GM21528 (cell line): ENCODE measurements around the gene PPP2R5C.

ENCODE experiments used
- ATAC-seq: cut with Tn5 transposase; IDR thresholded peaks from one replicate; pipeline ENCODE4 v1.9.1; 2021; ENCODE audit warnings: mild to moderate bottlenecking, moderate library complexity; ENCODE audit not compliant: unreplicated experiment, low FRiP score

The PPP2R5C gene

DNA sequence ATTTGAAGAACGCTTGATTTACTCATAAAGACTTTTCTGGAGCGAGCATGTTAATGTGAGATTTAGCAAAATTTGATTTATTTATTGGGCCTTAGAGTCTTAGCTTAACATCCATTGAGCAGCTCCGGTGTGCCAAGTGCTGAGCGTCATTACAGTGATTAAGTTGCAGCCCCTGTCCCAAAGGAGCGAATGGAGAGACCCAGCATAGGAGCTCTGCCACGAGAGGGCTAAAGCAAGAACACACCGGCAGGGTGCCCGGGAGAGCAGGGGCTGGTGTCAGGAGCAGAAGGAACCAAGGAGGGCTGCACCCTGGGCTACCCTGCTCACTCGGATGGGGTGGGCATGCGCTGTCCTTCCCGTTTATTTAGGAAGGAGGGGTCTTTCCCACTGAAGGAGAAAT, 50.6 kb downstream of the PPP2R5C start:
- no peak for ATAC-seq

DNA sequence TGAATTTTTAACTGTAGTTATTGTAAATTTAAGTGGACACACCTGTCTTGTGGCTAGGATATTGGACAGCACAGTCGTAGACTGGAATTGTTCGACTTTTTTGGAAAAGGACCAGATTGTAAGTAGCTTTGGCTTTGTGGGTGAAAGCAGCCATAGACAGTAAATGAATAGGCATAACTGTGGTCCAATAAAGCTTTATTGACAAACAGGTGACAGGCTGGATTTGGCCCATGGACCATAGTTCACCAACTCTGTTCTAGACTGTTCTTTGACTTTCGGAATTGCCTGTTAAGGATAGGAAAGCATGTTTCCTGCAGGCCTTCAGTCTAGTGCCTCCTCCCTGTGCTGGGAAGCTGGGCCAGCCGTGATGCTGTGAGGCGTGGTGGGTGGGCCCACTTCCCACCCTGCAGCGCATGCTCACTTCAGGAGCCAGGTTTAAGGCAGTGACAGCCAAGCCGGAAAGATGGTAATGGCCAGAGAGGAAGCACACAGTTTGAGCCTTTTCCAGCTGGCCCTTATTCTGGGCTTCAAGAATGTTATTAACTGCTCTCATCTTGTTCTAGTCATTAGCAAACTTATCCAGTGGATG, 51.8 kb downstream of the PPP2R5C start:
- no peak for ATAC-seq

DNA sequence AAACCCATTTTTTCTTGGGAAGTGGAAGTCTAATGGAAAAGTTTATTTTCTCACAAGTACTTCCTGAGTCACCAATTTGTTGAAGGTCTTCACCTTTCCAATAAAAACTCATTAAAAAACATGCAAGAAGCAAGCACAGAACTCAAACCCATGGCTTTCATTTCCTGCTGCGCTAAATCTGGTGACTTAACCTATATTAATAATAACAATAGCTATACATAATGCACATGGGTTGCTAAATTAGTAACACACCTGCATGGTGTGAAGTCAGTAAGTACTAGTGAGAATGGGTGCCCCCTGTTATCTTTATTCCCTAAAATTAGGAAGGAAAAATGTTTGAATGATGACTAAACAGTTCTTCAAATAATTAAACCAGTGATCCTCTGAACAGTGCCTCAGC, 52.3 kb downstream of the PPP2R5C start:
- ATAC-seq, result no peak

DNA sequence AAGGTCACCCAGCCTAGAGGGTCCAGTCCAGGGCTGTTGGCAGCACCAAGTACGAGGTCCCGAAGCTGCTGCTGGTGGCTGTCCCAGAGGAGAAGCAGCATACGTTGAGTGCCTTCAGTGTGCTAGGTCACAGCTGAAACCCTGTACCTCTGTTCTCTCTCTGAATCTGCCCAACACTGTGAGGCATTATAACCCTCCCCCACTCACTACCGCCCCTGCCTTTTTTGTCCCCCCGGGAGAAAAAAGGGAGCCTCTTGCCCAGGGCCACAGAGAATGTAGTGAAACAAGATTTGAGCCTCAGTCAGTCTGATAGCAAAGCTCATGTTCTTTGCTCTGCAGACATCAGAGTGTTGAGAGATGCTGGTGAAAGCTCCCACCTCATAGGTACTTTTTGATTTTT, 53.4 kb downstream of the PPP2R5C start:
- no peak for ATAC-seq

DNA sequence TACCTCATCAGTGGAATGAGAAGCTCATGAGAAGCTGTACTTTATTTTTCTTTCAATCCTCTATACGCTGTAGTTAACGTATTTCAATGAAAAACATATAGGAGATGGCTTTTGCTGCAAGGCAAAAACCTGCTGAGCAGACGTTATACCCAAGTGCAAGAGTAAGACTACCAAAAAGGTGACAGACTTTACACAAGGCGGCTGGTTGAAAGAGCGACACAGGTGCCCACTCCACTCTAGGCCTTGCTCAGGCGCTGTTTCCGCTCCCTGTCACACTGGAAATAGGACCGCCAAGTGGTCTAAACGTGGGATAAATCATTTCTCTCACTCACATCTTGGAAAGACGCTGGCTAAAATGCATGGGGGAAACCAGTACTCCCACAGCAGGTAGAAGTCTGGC, 54.5 kb downstream of the PPP2R5C start:
- no peak for ATAC-seq

DNA sequence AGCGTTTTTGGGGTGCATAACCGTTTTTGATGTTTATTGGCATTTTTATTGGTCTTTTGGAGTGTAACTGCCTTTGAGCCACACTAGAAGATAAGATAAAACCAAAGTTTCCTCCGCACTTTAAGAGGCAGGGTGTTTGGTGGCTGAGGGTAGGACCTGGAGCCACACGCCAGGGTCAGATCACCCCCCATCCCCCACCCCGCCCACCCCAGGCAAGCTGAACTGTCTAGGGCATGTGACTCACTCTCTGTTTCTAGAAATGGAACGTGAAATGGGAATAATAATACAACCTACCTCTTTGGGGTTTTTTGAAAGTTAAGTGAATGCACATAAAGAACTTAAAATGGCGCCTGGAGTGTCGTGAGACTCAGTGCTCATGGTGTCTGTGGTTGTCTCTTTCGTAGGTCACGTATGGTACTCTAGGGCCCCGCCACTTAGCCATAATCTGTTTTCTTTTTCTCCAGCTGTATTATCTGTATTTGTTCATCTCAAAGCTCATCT, 56.0 kb downstream of the PPP2R5C start:
- ATAC-seq, result no peak

DNA sequence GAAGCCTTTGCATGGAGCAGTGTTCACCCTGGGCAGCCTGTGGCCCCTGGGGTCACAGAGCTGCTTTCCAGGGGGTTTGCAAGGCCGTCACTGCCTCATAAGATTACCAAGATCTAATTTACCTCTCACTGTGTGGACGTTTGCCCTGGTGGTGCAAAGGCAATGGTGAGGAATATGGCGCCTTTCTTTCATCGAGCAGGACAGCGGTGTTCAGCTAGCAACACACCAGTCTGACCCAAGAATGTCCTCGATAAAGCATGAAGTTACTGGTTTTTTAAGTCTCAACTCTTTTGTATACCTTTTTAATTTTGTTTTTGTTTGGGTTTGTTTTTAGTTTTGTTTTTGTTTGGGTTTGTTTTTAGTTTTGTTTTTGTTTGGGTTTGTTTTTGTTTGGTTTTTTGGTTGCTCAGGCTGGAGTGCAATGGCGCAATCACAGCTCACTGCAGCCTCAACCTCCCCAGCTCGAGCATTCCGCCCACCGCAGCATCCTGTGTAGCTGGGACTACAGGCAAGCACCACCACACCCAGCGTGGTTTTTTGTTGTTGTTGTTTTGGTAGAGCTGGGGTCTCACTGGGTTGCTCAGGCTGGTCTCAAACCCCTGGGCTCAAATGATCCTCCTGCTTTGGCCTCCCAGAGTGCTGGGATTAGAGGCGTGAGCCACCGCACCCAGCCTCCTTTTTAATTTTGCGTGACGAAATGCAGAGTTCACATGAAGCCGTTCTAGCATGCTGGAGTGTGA, 57.9 kb downstream of the PPP2R5C start:
- no peak for ATAC-seq

DNA sequence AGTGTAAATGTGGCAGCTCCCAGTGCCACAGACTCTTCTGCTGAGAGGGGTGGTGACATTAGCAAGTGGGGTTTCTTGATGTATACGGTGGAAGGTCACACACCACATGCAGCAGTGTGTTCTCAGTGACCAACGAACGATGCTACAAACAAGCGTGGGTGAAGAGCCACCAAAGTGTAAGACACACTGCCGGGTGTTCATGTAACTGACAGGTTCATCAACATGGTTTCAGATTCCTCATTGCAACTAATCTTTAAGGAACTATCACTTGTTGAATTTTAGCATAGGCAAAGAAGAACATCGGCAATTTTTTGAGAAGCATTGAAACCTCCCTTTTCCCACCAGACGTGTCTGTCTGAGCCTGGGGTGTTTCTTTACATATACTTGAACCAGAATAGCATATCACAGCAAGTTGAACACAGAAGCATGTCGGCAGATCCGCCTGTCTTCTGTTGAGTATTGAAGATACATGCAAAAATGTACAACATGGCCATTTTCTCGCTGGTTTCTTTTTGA, 58.8 kb downstream of the PPP2R5C start:
- no peak for ATAC-seq

DNA sequence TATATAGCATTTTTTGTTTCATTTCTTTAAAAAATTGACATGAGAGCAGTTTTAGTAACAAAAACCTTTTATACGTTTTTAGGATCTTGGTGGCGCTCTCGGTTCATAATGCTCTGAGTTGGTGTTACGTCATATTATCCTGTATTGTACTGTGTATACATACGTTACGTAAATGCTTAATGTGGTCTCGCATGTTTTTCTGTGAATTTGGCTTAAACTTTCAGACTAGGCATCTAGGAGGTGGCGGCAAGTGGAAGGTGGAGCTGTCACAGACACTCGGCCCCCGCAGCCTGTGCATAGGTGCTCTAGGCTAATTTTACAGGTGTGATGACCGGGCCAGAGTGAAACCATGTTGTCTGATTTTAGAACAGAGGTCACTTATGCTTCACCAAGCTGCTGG, 60.0 kb downstream of the PPP2R5C start:
- ATAC-seq, result no peak

DNA sequence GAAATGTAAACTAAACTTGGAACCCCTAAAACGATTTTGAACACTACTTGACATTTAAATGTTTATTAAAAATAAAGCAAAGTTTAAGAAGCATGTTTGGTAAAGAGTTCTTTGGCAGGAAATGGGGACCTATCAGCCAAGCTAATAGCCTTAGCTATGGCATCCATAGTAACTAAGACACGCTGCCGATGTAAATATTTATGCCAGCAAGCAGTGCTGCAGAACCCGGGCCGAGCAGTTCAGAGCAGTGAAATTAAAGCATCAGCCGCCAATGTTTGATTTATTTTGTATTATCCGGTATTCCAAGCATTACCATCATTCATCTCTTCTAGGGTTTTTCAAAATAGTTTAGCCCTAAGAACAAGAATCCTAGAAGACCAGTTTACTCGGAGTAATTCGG, 61.6 kb downstream of the PPP2R5C start:
- ATAC-seq, result no peak

DNA sequence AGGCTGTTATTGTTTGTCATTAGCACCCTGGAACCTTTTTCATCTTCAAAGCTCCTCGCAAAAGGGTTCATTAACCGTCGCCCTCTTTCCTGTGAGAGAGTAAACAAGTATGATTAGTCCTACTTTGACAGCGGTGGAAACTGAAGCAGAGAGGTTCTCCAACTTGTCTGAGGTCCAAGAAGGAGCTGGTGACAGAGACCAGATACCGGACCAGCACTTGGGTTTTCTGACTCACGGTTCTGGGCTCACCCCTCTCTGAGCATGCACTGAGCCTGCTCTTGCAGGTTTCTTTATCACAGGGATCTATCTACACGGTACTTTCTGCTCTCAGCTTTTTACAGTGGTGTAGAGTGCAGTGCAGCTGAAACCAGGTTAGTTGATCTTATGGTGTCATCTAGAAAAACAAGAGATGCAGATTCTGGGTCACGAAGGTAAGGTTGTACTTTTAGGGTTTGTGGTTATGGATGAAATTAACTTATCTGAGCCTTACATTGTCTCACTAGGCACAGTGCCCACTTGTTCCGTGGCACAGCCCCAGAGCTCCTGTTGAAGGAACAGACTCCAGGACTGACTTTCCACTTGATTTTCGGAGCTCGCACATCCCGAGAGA, 62.1 kb downstream of the PPP2R5C start:
- peak; percentile 36 for ATAC-seq

DNA sequence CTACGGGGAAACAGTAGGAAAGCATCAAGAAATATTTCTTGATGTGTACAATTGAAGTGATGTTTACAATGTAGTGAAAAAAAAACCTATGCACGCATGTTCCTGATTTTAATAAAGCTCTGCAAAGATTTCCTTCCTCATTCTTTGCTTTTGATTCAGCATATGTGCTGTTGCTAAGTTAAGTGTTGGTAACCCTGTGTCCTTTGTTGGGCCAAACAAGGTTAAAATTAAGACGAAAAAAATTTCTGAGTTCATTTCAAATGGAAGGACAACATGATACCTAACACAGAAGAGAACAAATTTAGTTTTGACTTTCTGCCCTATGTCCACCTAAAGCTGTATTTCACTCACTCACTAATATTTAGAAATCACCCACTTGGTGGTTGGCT, 62.8 kb downstream of the PPP2R5C start:
- ATAC-seq, result no peak

DNA sequence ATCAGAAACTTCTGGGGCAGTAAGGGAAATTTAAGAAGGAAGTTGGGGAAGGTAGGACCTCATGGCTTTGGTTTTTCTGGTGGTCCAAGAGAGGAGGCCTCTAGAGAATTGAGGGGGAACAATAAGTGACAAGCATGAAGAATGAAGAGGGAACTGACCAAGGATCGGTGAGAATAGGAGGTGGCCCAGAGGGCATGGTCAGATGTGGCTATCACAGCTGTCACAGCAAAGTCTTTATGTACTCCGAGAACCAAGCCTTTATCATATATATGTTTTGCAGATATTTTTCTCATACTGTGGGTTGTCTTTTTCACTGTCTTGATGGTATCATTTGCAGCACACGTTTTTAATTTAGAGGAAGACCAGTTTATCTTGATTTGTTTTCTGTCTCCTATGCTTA, 64.3 kb downstream of the PPP2R5C start:
- no peak for ATAC-seq

DNA sequence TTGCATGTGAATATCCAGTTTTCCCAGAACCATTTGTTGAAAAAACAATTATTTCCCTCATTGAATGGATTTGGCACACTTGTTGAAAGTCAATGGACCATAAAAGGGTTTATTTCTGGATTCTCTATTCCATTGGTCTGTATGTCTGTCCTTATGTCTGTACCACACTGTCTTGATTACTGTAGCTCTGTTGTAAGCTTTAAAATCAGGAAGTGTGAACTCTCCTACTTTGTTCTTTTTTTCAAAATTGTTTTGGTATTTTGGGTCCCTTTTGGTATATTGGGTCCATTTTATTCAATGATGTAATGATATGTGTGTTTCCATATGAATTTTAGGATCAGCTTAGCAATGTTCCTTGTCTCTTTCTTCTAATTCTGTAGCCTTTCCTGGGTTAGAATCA, 64.8 kb downstream of the PPP2R5C start:
- no peak for ATAC-seq

DNA sequence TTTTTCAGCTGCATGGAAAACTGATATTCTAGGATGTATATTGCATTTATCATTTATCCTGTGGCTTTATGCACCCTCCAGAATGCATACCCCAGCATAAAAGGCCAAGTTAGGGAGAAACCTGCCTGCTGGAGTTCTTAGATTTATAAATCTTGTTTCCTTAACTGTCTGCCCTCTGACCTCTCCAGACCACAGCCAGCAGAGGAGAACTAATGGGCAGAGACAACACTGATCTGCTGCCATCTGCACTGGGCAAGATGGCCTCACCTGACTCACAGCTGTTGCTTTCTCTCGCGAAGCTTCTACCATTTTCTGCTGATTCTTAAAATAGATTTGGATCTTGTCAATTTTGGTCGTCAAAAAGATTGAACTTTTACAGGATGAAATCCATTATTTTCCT, 65.8 kb downstream of the PPP2R5C start:
- no peak for ATAC-seq

DNA sequence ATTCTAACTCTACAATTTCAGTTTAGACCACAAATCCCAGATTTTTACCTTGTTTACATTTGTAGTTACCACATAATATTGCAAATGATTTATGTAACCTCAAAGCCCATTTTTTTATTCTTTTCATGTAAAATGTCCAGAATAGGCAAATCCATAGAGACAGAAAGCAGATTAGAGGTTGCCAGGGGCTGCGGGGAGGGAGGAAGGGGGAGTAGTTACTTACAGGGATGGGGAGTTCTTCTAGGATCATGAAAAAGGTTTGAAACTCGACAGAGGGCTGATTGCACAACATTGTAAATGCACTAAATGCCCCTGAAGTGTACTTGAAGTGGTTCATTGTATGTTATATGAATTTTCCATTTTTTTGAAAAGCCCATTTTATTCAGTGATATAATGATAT, 66.5 kb downstream of the PPP2R5C start:
- ATAC-seq, result no peak

DNA sequence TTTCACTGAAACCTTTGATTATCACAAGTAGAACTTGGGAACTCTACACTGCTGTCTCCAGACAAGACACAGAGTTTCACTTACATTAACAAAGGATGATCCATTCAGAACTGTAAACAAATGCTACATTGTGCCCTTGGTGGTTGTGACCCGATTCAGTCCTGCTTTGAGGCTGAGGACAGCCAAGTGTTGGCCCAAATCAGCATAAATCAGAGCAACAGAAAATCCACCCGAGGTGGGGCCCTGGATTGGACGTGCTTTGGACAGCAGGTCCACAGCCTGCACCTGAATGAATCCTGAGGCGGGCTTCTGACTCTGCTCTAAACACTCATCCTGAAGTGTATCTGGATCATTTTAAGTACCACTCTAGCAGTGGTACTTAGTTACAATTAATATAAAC, 68.8 kb downstream of the PPP2R5C start:
- ATAC-seq, result no peak

DNA sequence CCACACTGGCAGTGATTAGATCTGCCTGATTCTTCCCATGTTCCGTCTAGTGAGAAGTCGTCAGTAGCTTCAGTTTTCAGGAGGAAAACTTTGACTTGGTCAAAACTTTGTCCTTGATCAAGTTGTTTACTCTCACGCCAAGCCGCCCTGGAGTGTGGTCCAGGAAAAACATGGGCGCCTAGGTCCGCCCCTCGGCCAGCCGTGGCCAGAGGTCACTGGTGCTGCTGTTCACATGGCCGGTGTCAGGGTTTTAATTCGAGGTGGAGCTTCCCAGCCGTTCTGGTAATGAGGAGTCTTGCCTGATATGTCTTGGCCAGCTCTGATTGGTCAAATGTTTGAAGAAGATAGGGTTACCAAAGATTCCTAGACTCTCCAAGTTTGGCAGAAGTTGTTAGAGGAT, 71.5 kb downstream of the PPP2R5C start:
- ATAC-seq, result no peak

DNA sequence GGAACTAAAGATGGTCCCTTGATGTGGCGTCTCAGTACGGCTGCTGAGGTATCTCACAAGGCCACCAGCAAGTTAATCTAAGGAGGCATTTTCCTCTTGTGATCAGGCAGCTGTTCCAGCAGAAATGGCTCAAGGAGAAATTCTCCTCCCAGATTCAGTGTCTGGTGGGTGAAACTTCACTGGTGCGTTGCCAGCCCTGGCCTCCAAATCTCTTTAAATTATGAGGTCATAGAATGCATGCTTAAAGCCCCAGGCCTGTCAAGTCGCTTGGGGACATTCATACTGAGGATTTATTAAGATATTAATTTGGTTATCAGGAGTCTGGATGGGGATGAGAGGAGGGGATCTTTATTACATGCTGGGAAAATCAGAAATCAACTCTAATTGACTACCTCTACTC, 72.9 kb downstream of the PPP2R5C start:
- no peak for ATAC-seq

DNA sequence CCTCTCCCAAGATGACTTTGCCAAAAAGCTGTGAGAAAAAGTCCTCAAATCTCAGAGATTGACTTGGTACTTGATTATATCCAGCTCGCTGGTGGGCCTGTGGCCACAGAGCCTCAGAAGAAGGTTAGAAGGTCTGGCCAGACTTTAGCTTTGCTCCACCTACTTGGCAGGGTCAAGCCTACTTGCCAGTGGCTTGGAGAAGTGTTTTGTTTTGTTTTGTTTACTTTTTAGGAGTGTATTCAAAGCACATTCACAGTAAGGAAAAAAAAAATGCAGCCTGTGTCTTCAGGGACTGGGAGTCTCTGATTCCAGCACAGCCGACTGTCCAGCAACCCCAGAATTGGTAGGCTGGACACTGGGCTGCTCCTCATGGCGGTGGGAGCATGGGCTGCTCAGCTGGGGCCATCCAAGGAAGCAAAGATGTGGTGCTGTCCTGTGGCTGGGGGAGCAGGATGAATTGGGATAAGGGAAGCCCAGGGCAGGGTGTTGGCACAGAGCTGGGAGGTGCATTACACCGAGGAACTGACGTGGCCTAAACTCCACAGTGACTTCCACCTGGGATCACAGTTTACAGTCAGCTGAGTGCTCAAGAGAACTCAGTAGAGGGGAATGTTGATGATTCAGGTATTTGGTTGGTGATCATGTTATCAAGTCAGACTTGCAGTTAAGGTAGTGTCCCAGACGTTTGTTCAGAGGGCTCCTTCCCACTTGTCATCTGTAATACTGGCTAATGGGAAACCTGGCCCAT, 73.5 kb downstream of the PPP2R5C start:
- ATAC-seq, result no peak

DNA sequence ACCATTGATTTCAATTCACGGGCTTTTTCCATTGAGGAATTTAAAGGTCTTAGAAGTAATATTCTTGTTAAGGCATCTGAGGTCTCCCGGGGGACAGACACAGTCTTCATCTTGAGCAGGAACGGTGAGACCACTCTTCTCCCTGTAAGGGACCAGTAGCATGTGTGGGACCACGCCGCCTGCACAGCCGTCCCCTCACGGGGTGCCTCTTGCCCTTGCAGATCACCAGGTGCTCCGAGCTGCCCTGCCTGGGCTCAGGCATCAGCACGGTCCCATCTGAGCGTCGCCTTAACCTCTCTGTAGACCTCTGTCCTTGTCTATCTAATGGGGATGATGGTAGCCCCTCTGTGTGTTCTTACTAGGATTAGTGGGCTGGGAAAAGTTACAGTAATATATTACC, 74.1 kb downstream of the PPP2R5C start:
- ATAC-seq, result no peak
